Measurements from ENCODE around the gene MYLIP.

MYLIP gene

DNA sequence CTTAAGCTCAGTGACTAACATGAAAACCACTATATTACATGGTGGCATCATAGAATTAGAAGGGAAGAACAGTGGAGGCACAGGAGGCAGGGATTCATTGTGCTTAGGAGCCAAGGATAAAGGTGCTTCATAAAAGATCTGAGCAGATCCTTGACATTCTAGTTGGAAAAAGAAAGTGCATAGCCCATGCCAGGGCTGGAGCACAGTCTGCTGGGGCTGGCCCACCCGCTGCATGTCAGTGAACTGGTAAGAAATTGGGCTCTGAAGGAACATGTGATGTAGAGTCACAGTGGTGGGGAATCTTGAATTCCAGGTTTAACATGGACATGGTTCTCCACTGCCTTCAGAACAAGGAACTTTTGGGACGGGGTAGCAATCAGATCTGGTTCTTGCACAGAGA is 20.4 kb downstream of the MYLIP start:
- TF ChIP-seq, protein P1, sequence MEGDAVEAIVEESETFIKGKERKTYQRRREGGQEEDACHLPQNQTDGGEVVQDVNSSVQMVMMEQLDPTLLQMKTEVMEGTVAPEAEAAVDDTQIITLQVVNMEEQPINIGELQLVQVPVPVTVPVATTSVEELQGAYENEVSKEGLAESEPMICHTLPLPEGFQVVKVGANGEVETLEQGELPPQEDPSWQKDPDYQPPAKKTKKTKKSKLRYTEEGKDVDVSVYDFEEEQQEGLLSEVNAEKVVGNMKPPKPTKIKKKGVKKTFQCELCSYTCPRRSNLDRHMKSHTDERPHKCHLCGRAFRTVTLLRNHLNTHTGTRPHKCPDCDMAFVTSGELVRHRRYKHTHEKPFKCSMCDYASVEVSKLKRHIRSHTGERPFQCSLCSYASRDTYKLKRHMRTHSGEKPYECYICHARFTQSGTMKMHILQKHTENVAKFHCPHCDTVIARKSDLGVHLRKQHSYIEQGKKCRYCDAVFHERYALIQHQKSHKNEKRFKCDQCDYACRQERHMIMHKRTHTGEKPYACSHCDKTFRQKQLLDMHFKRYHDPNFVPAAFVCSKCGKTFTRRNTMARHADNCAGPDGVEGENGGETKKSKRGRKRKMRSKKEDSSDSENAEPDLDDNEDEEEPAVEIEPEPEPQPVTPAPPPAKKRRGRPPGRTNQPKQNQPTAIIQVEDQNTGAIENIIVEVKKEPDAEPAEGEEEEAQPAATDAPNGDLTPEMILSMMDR (IDR thresholded peaks at IDR 0.05; ENCODE audit: low read depth, low read length), result no peak
- no peak for DNase-seq (ENCODE audit: extremely low read depth, low read depth)

- TF ChIP-seq, protein P1 (IDR thresholded peaks at IDR 0.05; ENCODE audit: low read depth, low read length), result no peak
- no peak for DNase-seq (ENCODE audit: extremely low read depth, low read depth)
Observed at GRCh38 chr6:16150098-16150497, 21.2 kb downstream of the MYLIP start.

GRCh38 chr6:16153211-16153820 is 24.4 kb downstream of the MYLIP start:
- TF ChIP-seq, protein P1 (IDR thresholded peaks at IDR 0.05; ENCODE audit: low read depth, low read length), result no peak
- no peak for DNase-seq (ENCODE audit: extremely low read depth, low read depth)

DNA sequence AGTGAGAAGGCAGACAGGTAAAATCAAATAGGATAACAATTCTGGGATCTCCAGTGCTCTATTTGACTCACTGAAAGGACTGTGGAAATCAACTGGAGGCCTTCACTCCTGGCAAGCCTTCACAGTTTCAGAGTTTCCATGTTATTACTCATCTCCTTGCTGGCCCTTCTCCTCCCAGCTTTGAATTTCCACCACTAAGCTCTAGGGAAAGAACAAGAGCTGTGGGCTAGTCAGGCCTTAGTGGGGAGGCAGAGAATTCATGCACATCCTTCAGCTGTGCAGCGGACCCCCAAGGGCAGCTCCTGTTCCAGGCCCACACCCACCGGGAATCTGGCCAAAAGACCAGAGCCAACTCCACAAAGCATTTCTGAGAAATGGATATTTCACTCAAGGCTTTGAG is 26.0 kb downstream of the MYLIP start:
- TF ChIP-seq, protein P1 (IDR thresholded peaks at IDR 0.05; ENCODE audit: low read depth, low read length), result no peak

DNA sequence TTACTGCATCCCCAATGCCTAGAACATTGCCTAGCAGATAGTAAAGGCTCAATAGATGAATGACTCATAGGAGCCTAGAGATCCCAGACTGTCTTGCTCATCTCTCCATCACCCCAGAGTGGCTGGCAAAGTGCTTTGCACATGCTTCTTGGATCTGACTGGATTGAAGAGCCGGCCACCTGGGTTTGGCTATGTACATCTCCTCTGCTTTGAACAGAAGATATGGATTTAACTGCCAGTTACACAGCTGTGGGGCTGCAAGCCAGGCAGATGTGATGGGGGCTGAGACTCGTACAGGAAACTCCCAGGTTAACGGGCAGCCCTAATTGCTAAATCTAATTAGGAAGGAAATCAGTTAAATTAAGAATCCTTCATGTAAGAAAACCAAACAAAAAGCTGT is 28.6 kb downstream of the MYLIP start:
- TF ChIP-seq, protein P1 (IDR thresholded peaks at IDR 0.05; ENCODE audit: low read depth, low read length), result no peak

More for the DNA sequence above, 26.0 kb downstream of the MYLIP start:
- DNase-seq (ENCODE audit: extremely low read depth, low read depth), result peak; percentile 73

GRCh38 chr6:16157909-16158308 is 29.0 kb downstream of the MYLIP start:
- TF ChIP-seq, protein P1 (IDR thresholded peaks at IDR 0.05; ENCODE audit: low read depth, low read length), result no peak
- no peak for DNase-seq (ENCODE audit: extremely low read depth, low read depth)

More for the DNA sequence above, 28.6 kb downstream of the MYLIP start:
- no peak for DNase-seq (ENCODE audit: extremely low read depth, low read depth)

GRCh38 chr6:16158943-16159557 is 30.2 kb downstream of the MYLIP start:
- TF ChIP-seq, protein P1 (IDR thresholded peaks at IDR 0.05; ENCODE audit: low read depth, low read length), result no peak
- DNase-seq (ENCODE audit: extremely low read depth, low read depth), result no peak
